Lung microvascular endothelial cell (primary cell): Measurements from ENCODE around the gene WDR81. TPM values are rescaled to one million over a fixed set of nuclear protein-coding genes. Genes with fewer than 3 reads are reported as not detected.
"Not testable (repeated sequence)": the region's sequence is repeated elsewhere in the genome, so short reads cannot be mapped to it uniquely, and the experiment has no call there.

Experiments used
- DNase-seq, 2 donors: peaks; one replicate each; pipeline versions ENCODE4 v3.0.0 to v3.0.0-alpha.2; 2010; ENCODE audit warnings: low read depth in 2 of 2
- total RNA-seq: library from RNA; depleted of rRNA; stranded (reverse); fragments of >200 nt; gene quantifications from 2 replicates; pipeline ENCODE4 v1.2.1, GENCODE V29; 2014

The WDR81 gene
- total RNA-seq, 1 donor from 2014 or later: 12.7 TPM

GRCh38 chr17:1713160-1713877 lies 11.2 kb upstream of the WDR81 start:
- DNase-seq: no peak

- peak; percentile 58 to 71 for DNase-seq
Measured at GRCh38 chr17:1713878-1714426, 10.6 kb upstream of the WDR81 start.

GRCh38 chr17:1714427-1714979 lies 10.0 kb upstream of the WDR81 start:
- peak; percentile 97 to 98 for DNase-seq

GRCh38 chr17:1714980-1715802 lies 9.3 kb upstream of the WDR81 start:
- DNase-seq: peak; percentile 86 to 90

GRCh38 chr17:1715803-1716075 lies 8.8 kb upstream of the WDR81 start:
- DNase-seq: no peak

- DNase-seq: peak; percentile 100
Measured at GRCh38 chr17:1716076-1716911, 8.2 kb upstream of the WDR81 start.

GRCh38 chr17:1716912-1717695 lies 7.4 kb upstream of the WDR81 start:
- peak; percentile 98 to 99 for DNase-seq

GRCh38 chr17:1718362-1719165 lies 5.9 kb upstream of the WDR81 start:
- DNase-seq: no peak

GRCh38 chr17:1720856-1721386 lies 3.6 kb upstream of the WDR81 start:
- peak; percentile 63 to 74 for DNase-seq

- not testable (repeated sequence) for DNase-seq
Measured at GRCh38 chr17:1722022-1722421, 2.5 kb upstream of the WDR81 start.

GRCh38 chr17:1724869-1725641 lies 551 bp downstream of the WDR81 start:
- DNase-seq: peak in 1 of 2 donors; percentile 28

GRCh38 chr17:1725642-1726511 lies 1.4 kb downstream of the WDR81 start:
- DNase-seq: no peak

- no peak for DNase-seq
Measured at GRCh38 chr17:1726626-1727257, 2.2 kb downstream of the WDR81 start.

GRCh38 chr17:1727258-1727789 lies 2.8 kb downstream of the WDR81 start:
- no peak for DNase-seq

- no peak for DNase-seq
Measured at GRCh38 chr17:1727876-1728630, 3.5 kb downstream of the WDR81 start.

GRCh38 chr17:1729966-1730325 lies 5.4 kb downstream of the WDR81 start:
- DNase-seq: no peak
